Measurements from ENCODE around the gene PGLYRP3. TPM values are rescaled to one million over a fixed set of nuclear protein-coding genes. Genes with fewer than 3 reads are reported as not detected.
A peak's percentile ranks its signal among the peaks of the same experiment; 100 is the strongest.

The PGLYRP3 gene
- total and polyA plus RNA-seq, 2 of the 8 experiments (the other 6 are each of a cell fraction or from before 2014, with no cell fraction given) = not detected

DNA sequence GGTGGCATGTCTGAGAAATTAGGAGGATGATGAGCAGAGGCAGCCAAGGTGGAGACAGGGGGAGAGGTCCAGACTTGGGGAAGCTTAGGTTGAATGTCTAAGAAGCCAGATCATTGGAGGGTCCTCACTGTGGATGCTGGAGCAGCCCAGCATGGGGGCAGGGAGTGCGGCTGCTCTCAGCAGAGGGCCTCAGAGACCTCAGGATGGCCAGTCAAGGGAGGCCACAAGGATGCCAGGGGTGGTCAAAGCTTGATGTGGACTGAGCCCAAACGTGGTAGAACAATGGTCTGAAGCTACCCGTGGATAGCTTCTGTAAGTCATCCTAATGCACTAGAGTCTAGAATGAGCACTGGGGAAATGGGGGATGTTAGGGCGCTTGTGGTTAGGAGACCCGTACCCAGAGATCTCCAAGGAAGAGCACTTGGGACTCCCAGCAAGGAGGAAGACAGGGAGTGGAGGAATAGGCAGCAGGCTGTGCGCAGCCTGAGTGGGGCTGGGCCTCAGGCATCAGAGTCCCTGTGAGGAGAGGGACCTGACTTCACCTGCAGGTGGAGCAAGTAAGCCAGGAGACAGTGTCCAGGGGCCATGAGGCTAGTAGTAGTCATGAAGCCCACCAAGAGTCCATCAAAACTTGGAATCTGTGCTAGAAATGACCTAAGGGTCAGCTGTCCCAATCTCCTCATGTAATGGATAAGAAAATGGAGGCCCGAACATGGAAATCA, 40.6 kb upstream of the PGLYRP3 start (continued):
- TF ChIP-seq JUN (IDR thresholded peaks at IDR 0.05; ENCODE audit: low read depth, low read length) (no peak), CHD1 (IDR thresholded peaks at IDR 0.05; ENCODE audit: low read depth, low read length) (no peak), KDM4A (IDR thresholded peaks at IDR 0.05; ENCODE audit: low read depth, low read length, severe bottlenecking) (no peak), MAFK (IDR thresholded peaks at IDR 0.05; ENCODE audit: low read depth, low read length) (no peak), KDM5A (IDR thresholded peaks at IDR 0.05; ENCODE audit: low read length) (no peak), ASH2L (IDR thresholded peaks at IDR 0.05; ENCODE audit: low read length) (no peak), BCL11A (IDR thresholded peaks at IDR 0.05; ENCODE audit: low read depth in 2 of 2, low read length in 2 of 2) (no peak), EZH2 (IDR thresholded peaks at IDR 0.05; ENCODE audit: low read depth, low read length, severe bottlenecking) (no peak), GTF2F1 (IDR thresholded peaks at IDR 0.05; ENCODE audit: borderline replicate concordance, low read depth, low read length) (no peak), CHD7 (IDR thresholded peaks at IDR 0.05; ENCODE audit: insufficient replicate concordance, low read length) (no peak)
- TF ChIP-seq, protein P1, sequence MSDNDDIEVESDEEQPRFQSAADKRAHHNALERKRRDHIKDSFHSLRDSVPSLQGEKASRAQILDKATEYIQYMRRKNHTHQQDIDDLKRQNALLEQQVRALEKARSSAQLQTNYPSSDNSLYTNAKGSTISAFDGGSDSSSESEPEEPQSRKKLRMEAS (IDR thresholded peaks at IDR 0.05) = peak; percentile 56; the same call in 1 of the 2 replicates

Data from H1 (cell line).